GM12873 (cell line): ENCODE measurements around the gene TOE1.

Source experiments
- TF ChIP-seq, protein P1 (sequence below): IDR thresholded peaks from 2 replicates; pipeline ENCODE4 v1.5.1; 2012; ENCODE audit warnings: low read depth, mild to moderate bottlenecking, moderate library complexity, low read length, control low read depth; ENCODE audit not compliant: insufficient read depth; ENCODE audit errors: missing control alignments

TOE1 gene

GRCh38 chr1:45364294-45364693 lies 24.3 kb downstream of the TOE1 start:
- TF ChIP-seq, protein P1, sequence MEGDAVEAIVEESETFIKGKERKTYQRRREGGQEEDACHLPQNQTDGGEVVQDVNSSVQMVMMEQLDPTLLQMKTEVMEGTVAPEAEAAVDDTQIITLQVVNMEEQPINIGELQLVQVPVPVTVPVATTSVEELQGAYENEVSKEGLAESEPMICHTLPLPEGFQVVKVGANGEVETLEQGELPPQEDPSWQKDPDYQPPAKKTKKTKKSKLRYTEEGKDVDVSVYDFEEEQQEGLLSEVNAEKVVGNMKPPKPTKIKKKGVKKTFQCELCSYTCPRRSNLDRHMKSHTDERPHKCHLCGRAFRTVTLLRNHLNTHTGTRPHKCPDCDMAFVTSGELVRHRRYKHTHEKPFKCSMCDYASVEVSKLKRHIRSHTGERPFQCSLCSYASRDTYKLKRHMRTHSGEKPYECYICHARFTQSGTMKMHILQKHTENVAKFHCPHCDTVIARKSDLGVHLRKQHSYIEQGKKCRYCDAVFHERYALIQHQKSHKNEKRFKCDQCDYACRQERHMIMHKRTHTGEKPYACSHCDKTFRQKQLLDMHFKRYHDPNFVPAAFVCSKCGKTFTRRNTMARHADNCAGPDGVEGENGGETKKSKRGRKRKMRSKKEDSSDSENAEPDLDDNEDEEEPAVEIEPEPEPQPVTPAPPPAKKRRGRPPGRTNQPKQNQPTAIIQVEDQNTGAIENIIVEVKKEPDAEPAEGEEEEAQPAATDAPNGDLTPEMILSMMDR: no peak

- TF ChIP-seq, protein P1: no peak
Measured at GRCh38 chr1:45365051-45365450, 25.1 kb downstream of the TOE1 start.

- TF ChIP-seq, protein P1: no peak
Measured at GRCh38 chr1:45370575-45370974, 30.6 kb downstream of the TOE1 start.

- TF ChIP-seq, protein P1: no peak
Measured at GRCh38 chr1:45373573-45373972, 33.6 kb downstream of the TOE1 start.

GRCh38 chr1:45375104-45376090 lies 35.4 kb downstream of the TOE1 start:
- TF ChIP-seq, protein P1: peak; percentile 9

DNA sequence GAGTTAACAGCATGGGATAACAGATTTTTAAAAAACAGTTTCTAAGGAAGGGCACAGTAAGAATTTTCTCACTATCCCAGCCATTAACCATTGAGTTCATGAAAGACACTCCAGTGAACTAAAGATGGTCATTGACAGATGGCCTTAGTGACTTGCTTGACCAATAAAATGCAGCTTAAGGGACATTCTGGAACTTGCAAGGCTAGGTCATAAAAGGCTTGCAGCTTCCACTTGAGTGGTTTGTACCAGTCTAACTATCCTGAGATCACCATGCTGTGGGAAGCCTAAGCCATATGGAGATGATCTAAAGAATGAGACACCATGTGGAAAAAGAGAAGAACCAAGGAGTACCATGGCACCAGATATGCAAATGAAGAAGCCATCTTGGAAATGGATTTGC lies 38.2 kb downstream of the TOE1 start:
- TF ChIP-seq, protein P1: no peak

- TF ChIP-seq, protein P1: no peak
Measured at GRCh38 chr1:45379524-45379923, 39.6 kb downstream of the TOE1 start.
